Activated T-cell treated with anti-CD3 and anti-CD28 coated beads for 48 hours (primary cell): ENCODE measurements around the gene LSM6.

ENCODE experiments used
- DNase-seq: peaks from one replicate; pipeline ENCODE4 v3.0.0-alpha.2; 2020; ENCODE audit warnings: low read depth

Gene LSM6

GRCh38 chr4:146175541-146176453 lies at the start of gene LSM6:
LSM6 (plus strand) TSS chr4:146175718; CDS start chr4:146182922, 7,204 bp downstream.
- peak; percentile 77 for DNase-seq

- peak; percentile 60 for DNase-seq
Observed at GRCh38 chr4:146132445-146132844, 43.1 kb upstream of the LSM6 start.

GRCh38 chr4:146134761-146135445 lies 40.6 kb upstream of the LSM6 start:
- no peak for DNase-seq

GRCh38 chr4:146135941-146136340 lies 39.6 kb upstream of the LSM6 start:
- DNase-seq = no peak

- no peak for DNase-seq
Observed at GRCh38 chr4:146142768-146143167, 32.8 kb upstream of the LSM6 start.

- DNase-seq = no peak
Observed at GRCh38 chr4:146143888-146144287, 31.6 kb upstream of the LSM6 start.

- no peak for DNase-seq
Observed at GRCh38 chr4:146146918-146147317, 28.6 kb upstream of the LSM6 start.

- DNase-seq = no peak
Observed at GRCh38 chr4:146148021-146148420, 27.5 kb upstream of the LSM6 start.

GRCh38 chr4:146154057-146154456 lies 21.5 kb upstream of the LSM6 start:
- DNase-seq = no peak

- no peak for DNase-seq
Observed at GRCh38 chr4:146155152-146155724, 20.3 kb upstream of the LSM6 start.

GRCh38 chr4:146158036-146158745 lies 17.3 kb upstream of the LSM6 start:
- no peak for DNase-seq

- no peak for DNase-seq
Observed at GRCh38 chr4:146159384-146160058, 16.0 kb upstream of the LSM6 start.

GRCh38 chr4:146161243-146161642 lies 14.3 kb upstream of the LSM6 start:
- no peak for DNase-seq

- DNase-seq = no peak
Observed at GRCh38 chr4:146165221-146165620, 10.3 kb upstream of the LSM6 start.

GRCh38 chr4:146165840-146166239 lies 9.7 kb upstream of the LSM6 start:
- no peak for DNase-seq

GRCh38 chr4:146170149-146170548 lies 5.4 kb upstream of the LSM6 start:
- no peak for DNase-seq

GRCh38 chr4:146176891-146177290 lies 1.4 kb downstream of the LSM6 start:
- DNase-seq = no peak

- no peak for DNase-seq
Observed at GRCh38 chr4:146178126-146178525, 2.6 kb downstream of the LSM6 start.

GRCh38 chr4:146179784-146180370 lies 4.4 kb downstream of the LSM6 start:
- no peak for DNase-seq

- DNase-seq = no peak
Observed at GRCh38 chr4:146182443-146182842, 6.9 kb downstream of the LSM6 start.

GRCh38 chr4:146183209-146183608 lies 7.7 kb downstream of the LSM6 start:
- DNase-seq = no peak
